SK-N-SH treated with all-trans-retinoic acid at 6 μM for 48 hours (cell line): ENCODE data around the gene MORN2.

Experiments
- ATAC-seq: fragments of 200-7000 bp; cut with Tn5 transposase; 3 replicates; pipeline ENCODE4 v1.9.1; 2020; ENCODE audit warnings: mild to moderate bottlenecking, moderate library complexity
- ARNTL ChIP-seq: fragments of 450-650 bp; formaldehyde crosslinking; IDR thresholded peaks from 2 replicates; pipeline ENCODE4 v1.5.0; 2020; ENCODE audit warnings: low read depth, mild to moderate bottlenecking, moderate library complexity, borderline replicate concordance
- BACH2 ChIP-seq: fragments of 250-450 bp; sonication (Bioruptor Pico); IDR thresholded peaks from 2 replicates; pipeline ENCODE4 v1.9.0; 2021; ENCODE audit warnings: mild to moderate bottlenecking, borderline replicate concordance
- CSDC2 ChIP-seq: fragments of 250-450 bp; sonication (Bioruptor Pico); IDR thresholded peaks from 2 replicates; pipeline ENCODE4 v1.5.0; 2020; ENCODE audit warnings: mild to moderate bottlenecking, moderate library complexity
- CSRNP3 ChIP-seq: fragments of 250-450 bp; sonication (Bioruptor Pico); IDR thresholded peaks from 2 replicates; pipeline ENCODE4 v1.5.1; 2021; ENCODE audit warnings: mild to moderate bottlenecking, moderate library complexity
- ESRRG ChIP-seq: fragments of 250-450 bp; sonication (Bioruptor Pico); IDR thresholded peaks from 2 replicates; pipeline ENCODE4 v1.6.1; 2021; ENCODE audit warnings: mild to moderate bottlenecking
- GLIS3 ChIP-seq: fragments of 250-450 bp; sonication (Bioruptor Pico); IDR thresholded peaks from 2 replicates; pipeline ENCODE4 v1.5.0; 2020; ENCODE audit warnings: mild to moderate bottlenecking, moderate library complexity
- ISL1 ChIP-seq: fragments of 250-450 bp; sonication (Bioruptor Pico); IDR thresholded peaks from 2 replicates; pipeline ENCODE4 v2.1.2; 2022; ENCODE audit warnings: mild to moderate bottlenecking, moderate library complexity
- OSR1 ChIP-seq: fragments of 250-450 bp; sonication (Bioruptor Pico); IDR thresholded peaks from 2 replicates; pipeline ENCODE4 v1.8.0; 2022; ENCODE audit warnings: moderate library complexity, mild to moderate bottlenecking, inconsistent platforms
- PATZ1 ChIP-seq: fragments of 250-450 bp; sonication (Bioruptor Pico); IDR thresholded peaks from 2 replicates; pipeline ENCODE4 v1.8.0; 2020; ENCODE audit warnings: mild to moderate bottlenecking, moderate library complexity, borderline replicate concordance
- PPARA ChIP-seq: fragments of 250-450 bp; sonication (Bioruptor Pico); IDR thresholded peaks from 2 replicates; pipeline ENCODE4 v1.5.0; 2020; ENCODE audit warnings: mild to moderate bottlenecking, borderline replicate concordance
- RARB ChIP-seq: fragments of 250-450 bp; sonication (Bioruptor Pico); IDR thresholded peaks from 2 replicates; pipeline ENCODE4 v1.8.0; 2021; ENCODE audit warnings: mild to moderate bottlenecking, moderate library complexity
- SNAI2 ChIP-seq: fragments of 250-450 bp; sonication (Bioruptor Pico); IDR thresholded peaks from 2 replicates; pipeline ENCODE4 v1.5.0; 2020; ENCODE audit warnings: mild to moderate bottlenecking, moderate library complexity
- TOX ChIP-seq: fragments of 250-450 bp; sonication (Bioruptor Pico); IDR thresholded peaks from 2 replicates; pipeline ENCODE4 v1.8.0; 2021; ENCODE audit warnings: mild to moderate bottlenecking, moderate library complexity, borderline replicate concordance
- TSHZ2 ChIP-seq: fragments of 250-450 bp; sonication (Bioruptor Pico); IDR thresholded peaks from 2 replicates; pipeline ENCODE4 v1.5.0; 2020; ENCODE audit warnings: mild to moderate bottlenecking, moderate library complexity
- ZC3H10 ChIP-seq: fragments of 250-450 bp; sonication (Bioruptor Pico); IDR thresholded peaks from 2 replicates; pipeline ENCODE4 v1.5.1; 2021; ENCODE audit warnings: mild to moderate bottlenecking, moderate library complexity
- ZFP3 ChIP-seq: fragments of 250-450 bp; sonication (Bioruptor Pico); IDR thresholded peaks from 2 replicates; pipeline ENCODE4 v1.5.0; 2020; ENCODE audit warnings: mild to moderate bottlenecking, moderate library complexity
- ZFP30 ChIP-seq: fragments of 450-650 bp; formaldehyde crosslinking; IDR thresholded peaks from 2 replicates; pipeline ENCODE4 v1.5.0; 2022; ENCODE audit warnings: mild to moderate bottlenecking, moderate library complexity
- ZNF565 ChIP-seq: fragments of 450-650 bp; formaldehyde crosslinking; conservative IDR thresholded peaks from 2 replicates; pipeline ENCODE4 v1.5.0; 2020; ENCODE audit warnings: low read depth, mild to moderate bottlenecking, moderate library complexity
- ZNF8 ChIP-seq: fragments of 450-650 bp; formaldehyde crosslinking; IDR thresholded peaks from 2 replicates; pipeline ENCODE4 v1.5.0; 2020; ENCODE audit warnings: mild to moderate bottlenecking, moderate library complexity
- TF ChIP-seq, protein P1 (sequence below): fragments of 250-450 bp; sonication (Bioruptor Pico); IDR thresholded peaks from 2 replicates; pipeline ENCODE4 v1.8.0; 2021; ENCODE audit warnings: low read depth, mild to moderate bottlenecking, moderate library complexity, borderline replicate concordance
- TF ChIP-seq, protein P2 (sequence below): fragments of 250-450 bp; sonication (Bioruptor Pico); IDR thresholded peaks from 2 replicates; pipeline ENCODE4 v1.5.1; 2020; ENCODE audit warnings: low read depth, mild to moderate bottlenecking, moderate library complexity

MORN2 gene

DNA sequence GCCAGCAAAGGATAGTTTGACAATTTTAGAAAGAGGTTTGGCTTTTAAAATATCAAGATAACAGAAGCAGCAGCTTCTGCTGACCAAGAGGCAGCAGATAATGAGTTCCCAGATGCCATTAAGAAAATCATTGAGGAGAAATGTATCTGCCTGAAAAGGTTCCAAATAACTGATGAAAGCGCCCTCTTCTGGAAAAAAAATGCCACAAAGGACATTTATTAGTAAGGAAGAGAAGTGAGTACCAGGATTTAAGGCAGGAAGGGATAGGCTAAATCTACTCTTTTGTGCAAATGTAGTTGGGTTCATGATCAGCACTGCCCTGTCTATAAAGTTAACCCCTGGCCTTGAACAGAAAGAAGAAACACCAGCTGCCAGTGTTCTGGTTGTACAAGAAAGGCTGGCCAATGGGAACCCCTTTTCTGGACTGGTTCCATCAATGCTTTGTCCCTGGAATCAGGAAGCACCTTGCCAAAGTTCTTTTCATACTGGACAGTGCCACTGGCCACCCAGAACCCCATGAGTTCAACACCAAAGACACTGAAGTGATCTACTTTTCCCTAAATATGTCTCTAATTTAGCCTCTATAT lies 40.7 kb upstream of the MORN2 start (continued):
- TF ChIP-seq CSRNP3 (CRISPR knock-in tag) (no peak), BACH2 (CRISPR knock-in tag) (no peak), ARNTL (CRISPR knock-in tag) (no peak)
- TF ChIP-seq, all 23 proteins: peak for 0

DNA sequence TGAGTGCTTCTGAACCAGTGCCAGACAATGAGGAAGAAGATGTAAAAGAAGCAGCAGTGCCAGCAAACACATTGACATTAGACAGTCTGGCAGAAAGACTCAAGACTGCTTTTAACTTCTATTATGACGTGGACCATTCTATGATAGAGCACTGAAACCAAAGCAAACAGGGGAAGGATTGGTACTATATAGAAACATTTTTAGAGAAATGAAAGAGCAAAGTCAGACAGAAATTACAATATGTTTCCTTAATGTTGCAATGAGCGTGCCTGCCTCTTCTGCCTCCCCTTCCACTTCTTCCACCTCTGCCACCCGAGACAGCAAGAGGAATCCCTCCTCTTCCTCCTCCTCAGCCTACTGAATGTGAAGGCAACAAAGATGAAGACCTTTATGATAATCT lies 39.8 kb upstream of the MORN2 start:
- TF ChIP-seq, protein P1, sequence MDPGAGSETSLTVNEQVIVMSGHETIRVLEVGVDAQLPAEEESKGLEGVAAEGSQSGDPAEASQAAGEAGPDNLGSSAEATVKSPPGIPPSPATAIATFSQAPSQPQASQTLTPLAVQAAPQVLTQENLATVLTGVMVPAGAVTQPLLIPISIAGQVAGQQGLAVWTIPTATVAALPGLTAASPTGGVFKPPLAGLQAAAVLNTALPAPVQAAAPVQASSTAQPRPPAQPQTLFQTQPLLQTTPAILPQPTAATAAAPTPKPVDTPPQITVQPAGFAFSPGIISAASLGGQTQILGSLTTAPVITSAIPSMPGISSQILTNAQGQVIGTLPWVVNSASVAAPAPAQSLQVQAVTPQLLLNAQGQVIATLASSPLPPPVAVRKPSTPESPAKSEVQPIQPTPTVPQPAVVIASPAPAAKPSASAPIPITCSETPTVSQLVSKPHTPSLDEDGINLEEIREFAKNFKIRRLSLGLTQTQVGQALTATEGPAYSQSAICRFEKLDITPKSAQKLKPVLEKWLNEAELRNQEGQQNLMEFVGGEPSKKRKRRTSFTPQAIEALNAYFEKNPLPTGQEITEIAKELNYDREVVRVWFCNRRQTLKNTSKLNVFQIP (CRISPR knock-in tag): no peak
- TF ChIP-seq GLIS3 (CRISPR knock-in tag) (no peak), CSDC2 (CRISPR knock-in tag) (no peak), BACH2 (CRISPR knock-in tag) (no peak), PPARA (no peak), ZNF565 (CRISPR knock-in tag) (no peak), OSR1 (CRISPR knock-in tag) (no peak), PATZ1 (CRISPR knock-in tag) (no peak), ARNTL (CRISPR knock-in tag) (no peak), ESRRG (no peak), ZC3H10 (CRISPR knock-in tag) (no peak), RARB (CRISPR knock-in tag) (no peak), ZFP3 (CRISPR knock-in tag) (no peak), TOX (CRISPR knock-in tag) (no peak), SNAI2 (no peak)
- TF ChIP-seq, protein P2, sequence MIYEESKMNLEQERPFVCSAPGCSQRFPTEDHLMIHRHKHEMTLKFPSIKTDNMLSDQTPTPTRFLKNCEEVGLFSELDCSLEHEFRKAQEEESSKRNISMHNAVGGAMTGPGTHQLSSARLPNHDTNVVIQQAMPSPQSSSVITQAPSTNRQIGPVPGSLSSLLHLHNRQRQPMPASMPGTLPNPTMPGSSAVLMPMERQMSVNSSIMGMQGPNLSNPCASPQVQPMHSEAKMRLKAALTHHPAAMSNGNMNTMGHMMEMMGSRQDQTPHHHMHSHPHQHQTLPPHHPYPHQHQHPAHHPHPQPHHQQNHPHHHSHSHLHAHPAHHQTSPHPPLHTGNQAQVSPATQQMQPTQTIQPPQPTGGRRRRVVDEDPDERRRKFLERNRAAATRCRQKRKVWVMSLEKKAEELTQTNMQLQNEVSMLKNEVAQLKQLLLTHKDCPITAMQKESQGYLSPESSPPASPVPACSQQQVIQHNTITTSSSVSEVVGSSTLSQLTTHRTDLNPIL: no peak
- ATAC-seq: no peak

GRCh38 chr2:38836791-38837190 lies 39.0 kb upstream of the MORN2 start:
- no peak for ATAC-seq
- no peak for TF ChIP-seq GLIS3 (CRISPR knock-in tag)
- TF ChIP-seq TSHZ2: no peak
- TF ChIP-seq CSDC2 (CRISPR knock-in tag): no peak
- TF ChIP-seq ISL1 (CRISPR knock-in tag): no peak
- no peak for TF ChIP-seq PATZ1 (CRISPR knock-in tag)
- TF ChIP-seq SNAI2: no peak
- no peak for TF ChIP-seq CSRNP3 (CRISPR knock-in tag)
- TF ChIP-seq ZFP3 (CRISPR knock-in tag): no peak
- no peak for TF ChIP-seq ZNF8 (CRISPR knock-in tag)
- no peak for TF ChIP-seq PPARA
- TF ChIP-seq, protein P1 (CRISPR knock-in tag): no peak
- TF ChIP-seq OSR1 (CRISPR knock-in tag): no peak
- no peak for TF ChIP-seq ZFP30 (CRISPR knock-in tag)
- no peak for TF ChIP-seq ESRRG
- TF ChIP-seq, protein P2: no peak
